Activated CD4-positive, CD25-positive, alpha-beta regulatory T cell treated with anti-CD3 and anti-CD28 coated beads, Interleukin-2, amount 50 U/mL, for 16 hours (primary cell): ENCODE measurements around the gene PMFBP1.

Experiments used
- DNase-seq: peaks from one replicate; pipeline ENCODE4 v3.0.0-alpha.2; 2020; ENCODE audit warnings: low read depth, low spot score

Gene PMFBP1

DNA sequence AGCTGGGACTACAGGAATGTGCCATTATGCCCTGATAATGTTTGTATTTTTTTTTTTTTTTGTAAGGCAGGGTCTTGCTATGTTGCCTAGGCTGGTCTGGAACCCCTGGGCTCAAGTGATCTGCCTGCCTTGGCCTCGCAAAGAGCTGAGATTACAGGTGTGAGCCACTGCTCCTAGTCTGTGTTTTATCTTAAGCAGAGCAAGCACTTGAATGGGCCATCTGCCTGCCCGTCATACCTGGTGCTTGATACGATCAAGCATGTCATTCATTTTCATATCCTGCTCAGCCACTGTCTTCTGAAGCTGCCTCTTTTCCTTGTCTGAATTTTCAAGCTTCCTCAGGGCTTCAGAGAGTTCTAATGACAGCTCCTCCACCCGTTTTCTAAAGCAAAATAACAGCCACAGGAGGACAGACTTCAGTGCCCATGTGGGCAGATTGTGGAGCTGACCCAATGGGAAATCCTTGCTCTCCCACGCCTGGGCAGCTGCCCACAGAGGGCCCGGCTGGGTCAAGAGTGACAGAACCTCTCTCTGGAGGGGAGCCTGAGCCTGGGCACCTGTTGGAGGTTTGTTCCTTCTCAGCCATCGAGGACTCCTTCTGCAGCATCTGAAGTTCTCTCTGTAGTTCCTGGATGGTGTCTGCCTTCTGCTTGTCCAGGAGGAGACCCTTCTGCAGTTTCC lies 41.8 kb downstream of the PMFBP1 start:
- no peak for DNase-seq

DNA sequence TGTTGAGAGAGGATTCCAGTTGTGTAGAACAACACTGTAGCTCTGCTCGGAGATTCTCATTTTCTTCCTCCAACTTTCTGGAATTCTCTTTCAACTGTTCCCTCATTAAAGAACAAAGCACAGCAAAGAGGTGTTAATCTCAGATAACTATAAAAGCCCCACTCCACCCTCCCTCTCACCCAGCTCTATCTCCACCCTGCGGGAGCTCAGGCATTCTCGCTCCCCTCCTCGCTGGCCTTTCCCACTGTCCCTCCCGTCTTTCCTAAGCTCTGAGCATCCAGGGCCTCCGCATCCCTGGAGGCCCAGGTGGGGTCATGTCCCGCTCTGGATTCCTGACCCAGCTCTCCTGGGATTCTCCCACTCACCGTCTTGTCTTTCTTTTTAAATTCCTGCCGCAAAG lies 43.3 kb downstream of the PMFBP1 start:
- DNase-seq = no peak

DNA sequence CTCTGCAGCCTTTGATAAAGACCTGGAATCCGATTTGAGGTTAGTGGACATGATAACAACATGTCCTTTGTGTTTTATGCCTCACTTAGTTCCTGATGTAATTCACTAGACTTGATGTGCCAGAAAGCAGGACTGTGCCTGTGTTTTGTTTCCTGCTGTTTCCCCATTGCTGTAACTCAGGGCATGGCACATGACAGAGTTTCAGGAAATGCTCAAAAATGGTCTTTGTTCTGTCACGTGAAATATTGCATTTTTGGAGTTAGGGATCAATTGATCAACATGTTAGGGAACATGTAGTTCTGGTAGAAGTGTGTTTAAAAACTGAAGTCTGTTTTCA lies 45.6 kb downstream of the PMFBP1 start:
- DNase-seq = no peak

DNA sequence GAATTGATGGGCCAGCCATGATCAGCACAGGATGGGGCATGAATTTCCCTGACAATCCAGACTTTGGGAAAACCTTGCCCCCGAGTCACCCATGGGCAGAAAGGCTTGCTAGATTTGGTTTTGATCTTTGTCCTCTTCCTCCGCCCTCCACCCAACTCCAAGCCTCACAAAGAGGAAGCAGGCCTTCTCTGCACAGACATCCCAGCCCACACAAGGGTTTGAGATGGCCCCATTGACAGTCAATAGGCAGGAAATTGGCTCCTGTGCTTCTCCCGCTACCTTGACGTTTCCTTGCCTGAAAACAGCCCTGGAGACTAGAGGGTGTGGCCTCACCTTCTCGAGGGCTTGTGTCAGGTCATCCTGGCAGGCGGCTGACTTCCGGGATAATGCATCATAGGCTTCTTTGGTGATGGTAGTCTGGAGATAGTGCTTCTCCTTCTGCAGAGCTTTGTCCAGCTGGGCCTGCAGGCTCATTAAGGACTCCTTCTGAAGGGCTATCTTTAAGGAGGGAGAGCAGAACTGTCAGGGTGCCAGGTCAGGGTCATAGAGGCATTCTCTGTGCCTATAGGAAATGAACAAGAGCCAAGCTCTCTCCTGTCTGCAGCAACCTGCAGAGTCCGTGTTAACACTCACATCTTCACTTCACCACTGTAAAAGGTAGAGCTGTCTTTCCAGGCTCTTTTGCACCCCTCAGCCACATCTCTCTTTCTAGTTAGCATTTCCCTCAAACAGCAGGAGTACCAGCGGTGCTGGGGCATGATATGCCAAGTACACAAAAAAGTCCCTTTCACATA lies 46.1 kb downstream of the PMFBP1 start:
- no peak for DNase-seq

DNA sequence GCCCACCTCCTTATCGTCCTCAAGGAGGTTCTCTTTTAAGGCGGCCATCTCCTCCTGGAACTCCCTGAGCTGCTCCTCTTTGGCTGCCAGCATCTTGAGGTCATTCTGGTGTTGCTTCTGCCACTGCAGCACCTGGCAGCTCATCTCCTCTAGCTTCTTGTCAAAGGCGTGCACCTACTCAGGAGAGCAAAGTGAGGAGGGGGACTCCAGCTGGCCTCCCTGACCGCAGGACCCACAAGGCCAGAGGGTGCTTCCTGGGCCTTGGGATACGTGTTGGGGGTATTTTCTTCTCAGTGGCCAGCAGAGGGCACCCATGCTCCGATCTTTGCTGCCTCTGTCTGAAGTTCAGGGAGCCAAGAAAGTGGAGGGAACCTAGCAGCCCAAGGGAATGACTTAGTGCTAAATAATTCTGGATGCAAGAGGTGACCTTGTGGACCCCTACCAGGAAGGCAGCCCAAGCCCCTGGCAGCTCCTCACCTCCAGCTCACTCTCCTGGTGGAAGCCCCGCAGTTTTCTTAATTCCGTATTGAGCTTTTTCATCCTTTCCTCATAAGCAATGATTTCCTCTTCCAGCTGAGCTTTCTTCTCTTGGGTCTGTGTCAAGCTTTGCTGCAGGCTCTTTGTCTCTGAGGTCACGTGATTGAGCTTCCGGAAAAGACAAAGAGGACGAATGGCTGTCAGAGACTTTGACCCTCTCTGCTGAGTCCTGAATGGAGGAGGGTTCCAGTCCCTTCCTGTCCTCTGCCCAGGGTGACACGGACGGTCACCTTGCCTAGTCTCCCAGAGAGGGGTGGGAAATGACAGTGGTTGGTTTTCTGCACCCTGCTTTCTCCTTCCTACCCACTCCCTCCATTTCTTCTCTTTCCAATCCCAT lies 47.0 kb downstream of the PMFBP1 start:
- peak; percentile 25 for DNase-seq

DNA sequence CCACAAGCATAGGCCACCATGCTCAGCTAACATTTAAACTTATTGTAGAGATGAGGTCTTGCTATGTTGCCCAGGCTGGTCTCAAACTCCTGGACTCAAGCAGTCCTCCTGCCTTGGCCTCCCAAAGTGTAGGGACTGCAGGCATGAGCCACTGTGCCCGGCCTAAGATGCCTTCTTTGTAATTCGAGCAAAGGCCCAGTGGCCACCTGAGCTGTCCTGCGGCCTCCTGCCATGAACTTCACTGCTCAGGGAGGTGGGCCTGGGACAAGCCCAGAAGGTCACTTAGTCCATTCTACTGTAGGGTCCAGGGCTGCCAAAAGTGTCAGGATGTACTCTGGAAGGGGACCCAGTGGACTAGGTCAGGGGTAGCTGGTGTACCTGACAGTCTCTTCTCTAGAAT lies 47.8 kb downstream of the PMFBP1 start:
- DNase-seq = no peak

DNA sequence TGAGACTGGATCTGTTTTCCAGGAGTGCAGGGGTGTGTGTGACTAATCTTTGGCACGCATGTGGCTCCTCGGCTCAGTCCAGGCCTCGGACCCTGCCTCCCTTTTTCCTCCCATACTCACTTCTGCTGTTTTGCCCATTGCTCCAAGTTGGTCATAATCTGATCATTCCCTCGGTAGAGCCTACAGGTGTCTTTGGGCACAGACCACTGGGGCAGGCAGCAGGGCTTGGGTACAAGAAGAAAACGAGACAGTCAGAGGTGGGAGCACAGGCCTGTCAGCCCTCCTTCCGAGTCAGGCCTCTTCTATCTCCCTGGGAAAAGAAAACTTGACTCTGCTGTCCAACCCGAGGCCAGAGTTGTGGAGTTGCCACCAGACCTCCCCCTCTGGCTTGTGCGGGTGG lies 48.5 kb downstream of the PMFBP1 start:
- no peak for DNase-seq

DNA sequence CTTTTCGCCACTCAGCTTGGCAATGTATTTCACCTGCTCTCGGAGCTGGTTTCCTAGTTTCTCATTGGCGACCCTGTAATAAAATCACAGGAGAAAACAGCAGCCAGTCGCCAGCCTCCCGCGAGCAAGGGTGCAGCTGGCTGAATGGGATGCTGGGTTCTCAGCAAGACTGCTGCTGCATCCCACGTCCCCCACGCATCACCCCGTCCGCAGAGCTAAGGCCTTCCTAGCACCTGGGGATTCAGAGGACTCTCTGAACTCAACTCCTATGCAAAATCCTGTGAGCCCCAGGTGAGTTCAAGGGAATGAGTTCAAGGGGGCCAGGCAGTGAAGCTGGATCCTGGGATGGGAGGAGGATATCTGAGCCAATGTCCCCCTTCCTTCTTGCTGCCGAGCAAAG lies 49.0 kb downstream of the PMFBP1 start:
- no peak for DNase-seq

DNA sequence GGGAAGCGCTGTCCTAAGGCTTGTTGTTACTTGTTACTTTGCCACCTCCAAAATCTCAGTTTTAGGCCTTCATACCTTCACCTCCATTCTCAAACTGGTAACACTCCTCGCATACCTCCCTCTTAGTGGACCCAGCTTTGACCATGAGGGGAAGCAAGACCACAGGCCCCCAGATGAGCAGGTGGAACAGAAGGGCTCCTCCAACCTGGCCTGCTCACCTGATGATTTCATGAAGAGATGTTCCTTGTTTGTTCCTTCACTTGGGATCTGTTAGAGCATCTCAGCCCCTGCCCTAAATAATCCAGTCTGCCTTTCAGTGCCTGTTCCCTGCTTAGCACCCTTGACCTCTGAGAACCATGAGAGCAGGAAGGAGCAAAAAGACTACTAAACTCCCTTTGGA lies 49.6 kb downstream of the PMFBP1 start:
- DNase-seq = no peak

DNA sequence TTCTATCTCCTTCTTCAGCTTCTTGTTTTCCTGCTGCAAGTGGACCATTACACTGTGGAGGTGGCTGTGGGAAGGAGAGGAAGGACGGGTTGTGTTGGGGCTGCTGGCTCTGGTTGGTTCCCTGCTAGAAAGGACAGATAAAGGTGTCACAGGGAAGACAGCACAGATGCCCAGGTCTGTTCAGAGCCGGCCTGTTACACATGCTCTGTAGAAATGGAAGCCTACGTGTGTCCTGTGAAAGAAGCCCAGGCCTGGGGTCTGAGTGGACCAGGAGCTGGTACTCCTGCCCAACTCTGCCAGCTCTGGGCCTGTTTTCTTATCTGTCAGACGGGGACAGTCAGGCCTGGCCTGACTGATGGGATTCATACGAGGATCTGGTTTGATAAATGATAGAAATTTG lies 51.9 kb downstream of the PMFBP1 start:
- no peak for DNase-seq

DNA sequence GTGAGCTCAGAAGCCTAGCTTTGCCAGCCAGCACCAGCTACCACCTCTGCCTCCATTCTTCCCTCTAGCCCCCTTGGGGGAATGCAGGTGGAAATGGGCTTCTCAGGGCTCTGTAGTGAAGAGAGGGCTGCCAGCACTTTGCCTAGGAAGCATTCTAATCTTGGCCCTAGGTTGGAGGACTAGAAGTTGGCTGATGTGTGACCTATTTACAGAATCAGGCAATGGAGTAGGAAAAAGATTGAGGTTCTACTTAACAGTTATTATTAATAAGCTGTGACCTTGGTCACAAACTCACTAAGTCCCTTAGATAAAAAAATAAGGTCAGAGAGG lies 58.4 kb downstream of the PMFBP1 start:
- no peak for DNase-seq

DNA sequence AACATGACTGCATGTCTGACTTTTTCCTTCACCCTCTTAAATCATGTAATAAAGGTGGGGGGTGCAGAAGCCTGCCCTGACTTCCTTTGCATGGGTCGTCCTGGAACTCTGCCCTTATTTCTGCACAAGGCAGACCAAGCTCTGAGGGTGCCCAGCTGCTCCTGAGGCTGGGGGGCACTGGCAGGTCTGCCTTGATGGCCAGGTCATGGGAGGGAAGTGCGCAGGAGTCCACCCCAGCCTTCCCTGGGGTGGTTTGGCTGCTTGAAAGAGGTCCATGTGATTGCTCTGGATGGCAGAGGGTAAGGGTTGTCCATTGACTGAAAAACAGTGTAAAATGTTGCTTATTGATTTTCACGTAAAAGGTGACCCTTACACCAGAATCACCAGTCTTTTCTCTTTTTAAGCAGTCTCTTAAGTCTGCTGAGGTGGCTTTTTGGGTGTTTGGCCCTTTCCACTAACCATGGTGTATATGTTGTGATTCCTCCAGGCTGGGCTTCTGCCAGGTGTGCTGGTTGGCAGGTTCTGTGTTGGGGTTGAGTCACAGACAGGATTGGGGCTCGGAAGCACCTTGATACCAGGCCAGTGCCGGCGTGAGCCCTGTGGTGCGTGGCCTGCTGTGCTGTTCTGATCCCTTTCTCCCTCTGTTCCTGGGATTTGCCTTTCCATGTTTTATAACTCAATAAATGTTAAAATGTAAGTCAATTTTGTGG lies 58.9 kb downstream of the PMFBP1 start:
- DNase-seq = no peak

DNA sequence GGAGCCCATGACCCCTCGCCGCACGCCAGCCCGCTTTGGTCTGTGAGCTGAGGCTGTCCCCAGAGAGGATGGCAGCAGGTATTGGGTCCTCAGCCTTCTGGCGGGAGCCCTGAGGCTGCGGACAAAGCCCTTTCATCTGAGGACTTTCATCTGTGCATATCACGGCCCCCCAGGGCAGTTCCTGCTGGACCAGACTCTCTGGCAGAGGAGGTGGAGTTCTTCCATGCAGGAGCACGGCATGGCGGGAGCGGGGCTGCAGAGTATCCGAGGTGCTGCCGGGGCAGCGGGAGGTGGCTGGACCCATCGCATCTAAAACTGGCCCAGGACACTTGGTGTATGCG lies 59.5 kb downstream of the PMFBP1 start:
- no peak for DNase-seq

DNA sequence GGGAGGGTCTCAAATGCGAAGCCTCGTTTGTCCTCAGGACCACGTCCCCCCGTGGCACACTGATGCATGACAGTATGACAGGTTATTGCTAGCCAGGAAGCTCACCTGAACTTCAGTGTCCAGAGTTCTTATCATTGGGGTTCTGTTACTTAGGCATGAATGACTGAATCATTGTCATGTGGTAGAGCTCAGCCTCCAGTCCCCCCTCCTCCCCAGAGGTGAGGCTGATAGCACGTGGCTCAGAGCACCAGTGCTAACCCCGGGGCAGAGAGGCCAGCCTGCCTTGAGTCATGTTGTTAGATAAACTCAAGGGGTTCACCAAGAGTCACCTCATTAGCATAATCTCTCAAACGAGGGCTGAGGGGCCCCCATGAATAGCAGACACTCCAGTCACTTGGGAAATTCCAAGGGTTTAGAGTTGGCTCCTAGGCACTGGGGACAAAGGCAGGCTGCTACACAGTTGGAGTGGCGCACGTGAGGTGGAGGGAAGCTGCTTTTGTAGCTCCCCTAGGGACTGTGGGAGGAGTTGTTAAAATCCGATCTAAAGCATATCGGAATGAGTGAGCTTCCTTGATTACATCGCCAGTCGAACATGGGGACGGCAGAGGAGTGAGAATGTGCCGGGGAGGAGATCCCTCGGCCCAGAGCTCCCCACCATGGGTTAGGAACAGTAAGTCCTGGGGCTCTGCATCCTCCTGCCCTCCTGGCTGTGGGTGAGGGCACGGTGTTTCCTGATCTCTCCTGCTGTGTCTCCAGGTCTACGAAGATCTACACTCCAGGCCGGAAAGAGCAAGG lies 60.1 kb downstream of the PMFBP1 start:
- no peak for DNase-seq

DNA sequence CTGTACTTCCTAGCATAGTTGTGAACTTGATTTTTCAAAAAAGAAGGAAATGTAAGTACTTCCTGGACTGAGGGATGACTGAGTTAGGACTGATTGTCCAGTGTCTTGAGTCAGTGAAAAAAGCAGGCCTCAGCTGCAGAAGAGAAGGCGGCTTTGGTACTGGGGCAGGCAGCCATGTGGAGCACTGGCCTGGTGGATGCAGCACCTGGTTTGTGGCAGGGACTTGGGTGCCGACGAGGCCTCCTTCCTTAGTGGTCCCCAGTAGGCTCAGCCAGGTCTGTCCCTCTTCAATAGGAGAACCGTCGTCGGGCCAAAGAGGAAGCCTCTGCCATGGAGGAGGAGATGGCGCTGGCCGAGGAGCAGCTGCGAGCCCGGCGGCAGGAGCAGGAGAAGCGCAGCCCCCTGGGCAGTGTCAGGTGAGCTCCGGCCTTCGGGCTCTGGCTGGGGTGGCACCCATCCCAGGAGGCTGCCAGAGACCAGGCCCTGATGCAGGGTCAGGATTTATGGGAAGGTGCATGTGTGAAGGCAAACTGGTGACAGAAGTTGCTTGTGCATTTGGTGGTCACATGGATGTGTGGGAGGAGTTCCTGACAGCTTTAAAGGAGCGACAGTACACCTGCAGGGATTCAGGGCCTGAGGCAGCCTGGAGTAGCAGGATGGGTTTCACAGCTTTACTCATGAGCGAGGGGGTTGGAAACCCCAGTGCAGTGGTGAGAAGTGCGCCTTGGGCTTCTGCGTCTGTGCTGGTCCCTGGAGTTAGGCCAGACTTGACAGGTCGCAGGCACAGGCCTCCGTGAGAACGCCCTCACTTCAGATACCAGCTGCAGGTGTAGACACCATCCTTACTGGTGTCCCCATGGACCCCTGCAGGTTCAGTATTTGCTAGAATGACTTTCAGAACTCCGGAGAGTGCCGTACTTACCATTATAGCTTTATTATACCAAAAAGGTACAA lies 61.0 kb downstream of the PMFBP1 start:
- no peak for DNase-seq

DNA sequence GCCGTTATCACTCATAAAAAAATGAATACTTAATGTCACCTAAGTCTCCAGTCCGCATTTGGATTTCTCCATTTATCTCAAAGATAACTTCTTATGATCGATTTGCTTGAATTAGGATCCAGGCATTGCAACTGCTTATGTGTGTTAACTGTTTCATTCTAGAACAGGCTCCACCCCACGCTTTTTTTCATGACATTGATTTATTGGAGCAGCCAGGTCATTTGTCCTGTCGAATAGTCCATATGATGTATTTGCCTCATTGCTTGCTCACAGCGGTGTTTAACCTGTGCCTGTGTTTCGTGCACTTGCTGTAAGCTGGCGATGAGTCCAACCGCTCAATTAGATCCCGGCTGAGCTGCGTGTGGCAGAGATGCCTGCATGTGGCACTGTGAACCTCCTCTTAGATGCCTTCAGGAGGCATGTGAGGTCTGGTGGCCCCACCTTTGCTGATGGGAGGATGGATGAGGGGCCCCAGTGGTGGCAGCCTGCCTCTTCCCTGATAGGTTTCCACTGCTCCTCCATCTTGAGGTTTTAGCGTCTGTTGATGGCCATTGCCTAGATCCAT lies 61.9 kb downstream of the PMFBP1 start:
- DNase-seq = no peak

DNA sequence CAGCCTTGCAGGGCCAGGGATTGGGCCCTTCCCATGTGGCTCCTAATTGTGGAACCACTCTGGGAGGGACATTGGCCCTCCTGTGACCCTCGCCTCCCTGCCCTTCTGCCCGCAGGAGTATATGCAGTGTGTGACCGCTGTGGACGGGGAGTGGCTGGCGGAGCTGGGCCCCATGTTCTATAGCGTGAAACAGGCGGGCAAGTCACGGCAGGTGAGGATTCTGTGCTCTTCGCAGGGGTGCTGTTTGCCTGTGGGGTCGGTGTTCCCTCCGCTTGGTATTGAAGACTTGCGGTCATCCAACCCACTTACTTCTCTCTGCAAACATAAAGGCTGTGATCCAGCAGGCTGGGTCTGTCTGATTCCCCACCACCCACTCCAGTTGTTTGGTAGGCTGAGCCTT lies 62.7 kb downstream of the PMFBP1 start:
- DNase-seq = no peak

DNA sequence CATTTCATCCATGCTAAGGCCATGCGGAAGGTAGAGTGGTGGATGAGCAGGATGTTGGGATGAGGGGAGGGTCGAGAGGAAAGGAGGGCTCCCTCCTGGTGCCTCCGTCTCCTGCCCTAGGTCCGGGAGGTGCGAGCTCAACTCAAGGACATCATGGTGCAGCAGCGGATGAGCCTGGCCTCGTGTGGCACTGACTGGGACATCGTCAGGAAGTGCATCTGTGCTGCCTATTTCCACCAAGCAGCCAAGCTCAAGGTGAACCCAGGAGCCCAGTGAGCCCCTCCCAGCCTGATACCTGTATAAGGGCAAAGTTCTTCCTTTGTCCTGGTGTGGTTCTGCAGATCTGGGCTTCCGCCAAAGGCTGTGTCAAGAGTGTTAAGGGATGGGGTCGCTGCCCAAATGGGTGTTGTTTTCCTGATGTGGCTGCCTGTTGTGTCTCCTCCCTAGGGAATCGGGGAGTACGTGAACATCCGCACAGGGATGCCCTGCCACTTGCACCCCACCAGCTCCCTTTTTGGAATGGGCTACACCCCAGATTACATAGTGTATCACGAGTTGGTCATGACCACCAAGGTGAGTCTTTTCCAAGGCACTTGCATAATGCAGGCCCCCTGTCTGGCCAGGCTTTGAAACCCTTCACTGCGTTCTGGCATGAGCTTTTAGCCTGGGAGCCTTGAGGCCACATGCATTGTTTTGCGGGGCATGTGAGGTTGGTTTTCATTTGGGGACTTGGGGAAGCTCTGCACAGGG lies 63.4 kb downstream of the PMFBP1 start:
- DNase-seq = no peak

DNA sequence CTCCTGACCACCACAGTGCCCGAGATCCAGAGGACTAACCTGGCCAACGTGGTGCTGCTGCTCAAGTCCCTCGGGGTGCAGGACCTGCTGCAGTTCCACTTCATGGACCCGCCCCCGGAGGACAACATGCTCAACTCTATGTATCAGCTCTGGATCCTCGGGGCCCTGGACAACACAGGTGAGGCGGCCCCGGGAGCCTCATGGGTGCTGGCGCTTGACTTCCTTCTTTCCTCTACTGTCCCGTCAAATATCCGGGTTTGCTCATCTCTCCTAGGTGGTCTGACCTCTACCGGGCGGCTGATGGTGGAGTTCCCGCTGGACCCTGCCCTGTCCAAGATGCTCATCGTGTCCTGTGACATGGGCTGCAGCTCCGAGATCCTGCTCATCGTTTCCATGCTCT lies 64.6 kb downstream of the PMFBP1 start:
- DNase-seq = no peak
